Diencephalon (tissue), 1 donor: ENCODE results near the gene VSTM1. TPM values are rescaled to one million over a fixed set of nuclear protein-coding genes. Genes with fewer than 3 reads are reported as not detected.

ENCODE experiments used
- small RNA-seq: library from RNA; depleted of rRNA; stranded (forward); fragments of <200 nt; gene quantifications from one replicate; pipeline ENCODE3, GENCODE V24; 2014
- total RNA-seq: library from RNA; depleted of rRNA; stranded (reverse); fragments of >200 nt; gene quantifications from one replicate; pipeline ENCODE4 v1.2.3, GENCODE V29; 2014

Gene VSTM1
- total RNA-seq: 0.23 TPM

GRCh38 chr19:54063350-54064116, at the start of gene VSTM1:
Gene VSTM1, minus strand, starts transcription at chr19:54063897. Its CDS starts 120 bp downstream, at chr19:54063777.

GRCh38 chr19:54102421-54103169, 38.9 kb upstream of the VSTM1 start, which contains the start of gene NDUFA3:
Gene NDUFA3, plus strand, starts transcription at chr19:54102855. Its CDS starts 24 bp downstream, at chr19:54102879.

GRCh38 chr19:54100561-54100960, 36.9 kb upstream of the VSTM1 start, which contains the start of gene OSCAR:
Gene OSCAR, minus strand, starts transcription at chr19:54100803. Its CDS starts 11 bp downstream, at chr19:54100792.

GRCh38 chr19:54081032-54081431, 17.3 kb upstream of the VSTM1 start, which contains the start of gene TARM1:
Gene TARM1, minus strand, starts transcription at chr19:54081365. Its CDS starts 25 bp downstream, at chr19:54081340.

GRCh38 chr19:53991224-53992113, 72.2 kb downstream of the VSTM1 start, which contains the start of gene CACNG6:
Gene CACNG6, plus strand, starts transcription at chr19:53991637. Its CDS starts 1,241 bp downstream, at chr19:53992878.

Small RNAs within 50 kb of the gene (small RNA-seq; reads per million reads assigned to genes)
- not detected for gene AC012314.20

Other genes starting within 250 kb of the VSTM1 start
- 0.23 TPM for gene NLRP12, start 239.6 kb downstream of the VSTM1 start, total RNA-seq
- gene MYADM, start 196.0 kb downstream of the VSTM1 start, total RNA-seq: 6.7 TPM
- gene PRKCG, start 181.7 kb downstream of the VSTM1 start, total RNA-seq: 5.8 TPM
- 14.1 TPM for gene CACNG7, start 154.6 kb downstream of the VSTM1 start, total RNA-seq
- gene CACNG8, start 101.0 kb downstream of the VSTM1 start, total RNA-seq: 7.4 TPM
- 0.92 TPM for gene CACNG6, start 72.3 kb downstream of the VSTM1 start, total RNA-seq
- gene TARM1, start 17.5 kb upstream of the VSTM1 start, total RNA-seq: not detected
- gene OSCAR, start 36.9 kb upstream of the VSTM1 start, total RNA-seq: 0.46 TPM
- 13.1 TPM for gene NDUFA3, start 39.0 kb upstream of the VSTM1 start, total RNA-seq
- 11.5 TPM for gene TFPT, start 51.8 kb upstream of the VSTM1 start, total RNA-seq
- 31.6 TPM for gene PRPF31, start 51.9 kb upstream of the VSTM1 start, total RNA-seq
- 6.0 TPM for gene CNOT3, start 73.9 kb upstream of the VSTM1 start, total RNA-seq
- 5.3 TPM for gene LENG1, start 95.8 kb upstream of the VSTM1 start, total RNA-seq
- gene TMC4, start 109.3 kb upstream of the VSTM1 start, total RNA-seq: 0.46 TPM
- gene MBOAT7, start 125.7 kb upstream of the VSTM1 start, total RNA-seq: 49.6 TPM
- gene TSEN34, start 127.4 kb upstream of the VSTM1 start, total RNA-seq: 30.2 TPM
- gene RPS9, start 137.0 kb upstream of the VSTM1 start, total RNA-seq: 1,605 TPM
- 0.92 TPM for gene LILRB3, start 159.1 kb upstream of the VSTM1 start, total RNA-seq
- 0.23 TPM for gene LILRA6, start 178.9 kb upstream of the VSTM1 start, total RNA-seq
- 0.23 TPM for gene LILRB5, start 193.4 kb upstream of the VSTM1 start, total RNA-seq
- gene LILRB2, start 217.2 kb upstream of the VSTM1 start, total RNA-seq: 0.46 TPM
- gene LILRA5, start 249.3 kb upstream of the VSTM1 start, total RNA-seq: 0.92 TPM